ENCODE measurements around the gene ZDHHC8.

GRCh38 chr22:20140521-20140964, 8.9 kb downstream of the ZDHHC8 start:
- TF ChIP-seq CTCF (IDR thresholded peaks at IDR 0.05; ENCODE audit: low read depth, low read length) (no peak), EZH2phosphoT487 (IDR thresholded peaks at IDR 0.05; ENCODE audit: low read depth) (no peak)

Measured in OCI-LY3 (cell line).